Aorta (tissue), 5 donors: Measurements from ENCODE around the gene HPS1. TPM values are rescaled to one million over a fixed set of nuclear protein-coding genes. Genes with fewer than 3 reads are reported as not detected.
"Not testable (repeated sequence)": the region's sequence is repeated elsewhere in the genome, so short reads cannot be mapped to it uniquely, and the experiment has no call there.

Source experiments
- ATAC-seq: fragments of 200-7000 bp; cut with Tn5 transposase; one replicate; pipeline ENCODE4 v1.9.1; 2022; ENCODE audit warnings: moderate library complexity; ENCODE audit not compliant: low FRiP score
- DNase-seq, 2 donors: peaks; one replicate each; pipeline ENCODE4 v3.0.0-alpha.2; 2020
- H3K27ac ChIP-seq, 2 donors: one replicate each; pipeline ENCODE4 v1.5.1; 2013; ENCODE audit warnings: low read length in 2 of 2, mild to moderate bottlenecking in 2 of 2, moderate library complexity in 2 of 2, control low read depth in 1 of 2, inconsistent platforms in 1 of 2, low read depth in 1 of 2
- H3K27me3 ChIP-seq, 2 donors: one replicate each; pipeline ENCODE4 v1.6.1; 2013; ENCODE audit warnings: control low read depth in 1 of 2, low read length in 1 of 2, mild to moderate bottlenecking in 1 of 2, moderate library complexity in 1 of 2; ENCODE audit not compliant: insufficient read depth in 2 of 2, control insufficient read depth in 1 of 2
- H3K36me3 ChIP-seq, 2 donors: one replicate each; pipeline ENCODE4 v1.6.1; 2013; ENCODE audit warnings: control low read depth in 1 of 2, low read length in 1 of 2, mild to moderate bottlenecking in 1 of 2; ENCODE audit not compliant: insufficient read depth in 2 of 2, control insufficient read depth in 1 of 2
- H3K4me1 ChIP-seq, 2 donors: one replicate each; pipeline ENCODE4 v1.6.1; 2013; ENCODE audit warnings: low read length in 2 of 2, control low read depth in 1 of 2, mild to moderate bottlenecking in 1 of 2, moderate library complexity in 1 of 2; ENCODE audit not compliant: insufficient read depth in 2 of 2, control insufficient read depth in 1 of 2
- H3K4me3 ChIP-seq, 2 donors: one replicate each; pipeline ENCODE4 v1.5.1; 2013; ENCODE audit warnings: low read length in 2 of 2, control low read depth in 1 of 2, mild to moderate bottlenecking in 1 of 2
- H3K9me3 ChIP-seq: one replicate; pipeline ENCODE4 v1.6.1; 2013; ENCODE audit warnings: mild to moderate bottlenecking, low read length; ENCODE audit not compliant: control insufficient read depth
- WGBS, 2 donors: extraction: QIAGEN DNeasy Blood & Tissue Kit; methylation state at CpG; one replicate each; pipeline ENCODE4 v1.1.7; 2013; 5-methylcytosine and 5-hydroxymethylcytosine counted together
- intact Hi-C, 2 donors: fragments of 100-400 bp; cut with DNase I; formaldehyde crosslinking; loops; one replicate each; pipeline versions ENCODE4 v1.14.2 to v1.15.0; 2022
- polyA plus RNA-seq, 2 donors: library from polyadenylated mRNA; stranded (reverse); fragments of 200-250 nt; gene quantifications; one replicate each; pipeline ENCODE4 v1.2.3, GENCODE V29; 2013
- total RNA-seq, 2 donors: library from RNA; stranded (reverse); fragmentation: NEBNext Ultra II Directional; extraction: Animal tissue kit (Norgen Biotek cat#: 25700); gene quantifications; one replicate each; pipeline ENCODE4 v1.2.1, GENCODE V29; 2021
- donor health status: healthy with polysubstance abuse.
- donor health status: Bipolar disorder and iron deficiency.
- donor health status: DM: no; HTN: no; CAD: no.
- donor health status: DM: no; HTN: no; CAD: no.
- donor health status: DM: yes; HTN: yes; CAD: no.

Gene HPS1
- total and polyA plus RNA-seq, 4 donors, result 40.8 to 75.4 (median 52.4) TPM

DNA sequence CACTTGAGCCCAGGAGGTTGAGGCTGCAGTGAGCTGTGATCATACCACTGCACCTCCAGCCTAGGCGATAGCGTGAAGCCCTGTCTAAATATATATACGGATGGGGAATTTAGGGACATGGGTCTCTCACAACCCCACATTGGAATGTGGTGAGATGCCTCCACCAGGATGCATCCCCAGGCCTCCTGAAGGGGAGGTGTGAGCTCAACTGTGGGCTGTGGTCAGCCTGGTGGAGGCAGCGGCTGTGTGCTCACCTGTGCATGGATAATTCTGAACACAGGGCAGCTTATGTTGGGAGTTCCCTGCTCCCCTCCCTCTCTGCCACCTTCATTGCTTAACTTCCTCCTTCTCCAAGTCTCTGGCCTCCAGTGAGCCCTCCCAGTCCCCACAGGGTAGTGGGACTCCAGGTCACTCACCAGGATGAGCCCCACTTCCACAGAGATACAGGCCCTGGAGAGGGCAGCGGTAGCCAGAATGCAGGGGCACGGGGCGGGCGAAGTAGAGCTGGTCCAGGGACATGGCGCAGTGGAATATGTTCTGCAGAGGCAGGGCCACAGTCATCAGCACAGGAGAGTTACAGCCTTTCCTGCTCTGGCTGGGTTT lies 62.1 kb downstream of the HPS1 start:
- WGBS, 2 donors, result 89 to 94% methylated on average over 9 of the region's 9 CpGs
- H3K4me3 ChIP-seq, result no peak overlapping the region
- H3K36me3 ChIP-seq, result peaks cover 0 to 1% of the 10 kb centered on the region in 2 donors
- DNase-seq (peak; percentile 25 to 48), ATAC-seq (no peak)
- no peak overlapping the region for H3K27ac ChIP-seq
- no peaks in the 10 kb centered on the region for H3K27me3 ChIP-seq
- no peaks in the 10 kb centered on the region for H3K4me1 ChIP-seq
- intact Hi-C loops, result no loop called here
- no peaks in the 10 kb centered on the region for H3K9me3 ChIP-seq

DNA sequence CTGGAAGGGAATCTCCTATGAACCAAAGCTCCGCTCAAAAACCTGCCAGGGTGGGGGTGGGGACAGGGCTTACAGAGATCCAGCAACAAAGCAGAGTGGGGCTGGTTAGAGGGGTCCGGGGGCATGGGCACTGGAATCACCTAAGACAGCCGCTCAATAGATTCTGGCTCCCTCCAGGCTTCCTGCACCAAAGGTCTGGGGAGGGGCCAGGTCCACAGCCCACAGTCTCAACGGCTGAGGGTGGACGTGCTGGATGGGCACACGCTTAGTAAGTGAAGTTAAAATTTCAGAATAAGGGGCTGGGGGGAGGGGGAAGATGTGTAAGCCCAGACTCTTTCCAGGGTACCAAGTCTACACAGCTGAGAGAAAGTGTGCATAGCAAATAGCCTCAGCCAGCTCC lies 62.9 kb downstream of the HPS1 start:
- DNase-seq (peak in 1 of 2 donors; percentile 60), ATAC-seq (no peak)
- WGBS, 2 donors, result 92 to 93% methylated on average over 6 of the region's 6 CpGs
- intact Hi-C loops, result no loop called here
- Histone ChIP-seq H3K27ac (no peak overlapping the region), H3K4me1 (no peaks in the 10 kb centered on the region), H3K9me3 (no peaks in the 10 kb centered on the region), H3K4me3 (no peak overlapping the region), H3K36me3 (peaks cover 0 to 1% of the 10 kb centered on the region in 2 donors), H3K27me3 (no peaks in the 10 kb centered on the region)

DNA sequence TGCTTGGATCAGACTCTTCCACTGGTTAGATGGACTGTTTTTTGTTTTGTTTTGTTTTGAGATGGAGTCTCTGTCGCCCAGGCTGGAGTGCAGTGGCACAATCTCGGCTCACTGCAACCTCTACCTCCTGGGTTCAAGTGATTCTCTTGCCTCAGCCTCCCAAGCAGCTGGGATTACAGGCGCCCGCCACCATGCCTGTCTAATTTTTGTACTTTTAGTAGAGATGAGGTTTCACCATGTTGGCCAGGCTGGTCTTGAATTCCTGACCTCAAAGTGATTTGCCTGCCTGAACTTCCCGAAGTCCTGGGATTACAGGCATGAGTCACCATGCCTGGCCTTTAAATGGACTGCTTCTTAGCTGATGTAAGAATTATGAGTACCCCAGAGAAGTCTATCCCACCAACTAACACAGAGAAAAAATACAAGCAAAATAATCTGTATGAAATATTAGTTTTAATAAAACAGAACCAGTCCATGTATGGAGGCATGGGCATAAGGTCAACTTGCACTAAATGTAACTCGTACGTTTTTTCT lies 63.5 kb downstream of the HPS1 start:
- H3K4me1 ChIP-seq, H3K4me3 ChIP-seq, H3K27me3 ChIP-seq, DNase-seq, intact Hi-C loops, H3K36me3 ChIP-seq, ATAC-seq, H3K9me3 ChIP-seq, H3K27ac ChIP-seq: not testable (repeated sequence)
- 84 to 87% methylated on average over 7 of the region's 7 CpGs for WGBS, 2 donors

DNA sequence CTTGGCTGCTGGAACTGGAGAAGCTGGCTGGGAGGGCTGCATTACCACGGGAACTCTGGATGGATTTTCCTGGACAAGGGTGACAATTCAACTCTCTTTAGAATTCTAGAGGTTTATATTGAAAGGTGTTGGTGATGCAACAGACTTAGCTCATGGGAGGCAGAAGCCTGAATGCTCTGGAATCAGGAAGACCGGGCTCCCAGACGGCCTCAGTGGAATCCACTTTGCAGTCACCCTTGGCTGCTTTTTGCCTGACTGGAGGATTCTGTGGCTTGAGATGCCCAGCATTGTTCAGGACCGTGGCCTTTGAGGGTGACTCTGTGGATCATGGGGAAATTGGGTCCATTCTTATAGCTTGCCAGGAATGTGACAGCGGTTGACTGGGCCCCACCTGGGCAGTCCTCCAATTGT lies 64.0 kb downstream of the HPS1 start:
- H3K36me3 ChIP-seq, result peaks cover 0 to 1% of the 10 kb centered on the region in 2 donors
- intact Hi-C loops, result no loop called here
- no peak overlapping the region for H3K27ac ChIP-seq
- no peak overlapping the region for H3K4me3 ChIP-seq
- DNase-seq, result no peak
- no peaks in the 10 kb centered on the region for H3K4me1 ChIP-seq
- 84 to 89% methylated on average over 5 of the region's 5 CpGs for WGBS, 2 donors
- no peaks in the 10 kb centered on the region for H3K27me3 ChIP-seq
- no peak for ATAC-seq
- H3K9me3 ChIP-seq, result no peaks in the 10 kb centered on the region

DNA sequence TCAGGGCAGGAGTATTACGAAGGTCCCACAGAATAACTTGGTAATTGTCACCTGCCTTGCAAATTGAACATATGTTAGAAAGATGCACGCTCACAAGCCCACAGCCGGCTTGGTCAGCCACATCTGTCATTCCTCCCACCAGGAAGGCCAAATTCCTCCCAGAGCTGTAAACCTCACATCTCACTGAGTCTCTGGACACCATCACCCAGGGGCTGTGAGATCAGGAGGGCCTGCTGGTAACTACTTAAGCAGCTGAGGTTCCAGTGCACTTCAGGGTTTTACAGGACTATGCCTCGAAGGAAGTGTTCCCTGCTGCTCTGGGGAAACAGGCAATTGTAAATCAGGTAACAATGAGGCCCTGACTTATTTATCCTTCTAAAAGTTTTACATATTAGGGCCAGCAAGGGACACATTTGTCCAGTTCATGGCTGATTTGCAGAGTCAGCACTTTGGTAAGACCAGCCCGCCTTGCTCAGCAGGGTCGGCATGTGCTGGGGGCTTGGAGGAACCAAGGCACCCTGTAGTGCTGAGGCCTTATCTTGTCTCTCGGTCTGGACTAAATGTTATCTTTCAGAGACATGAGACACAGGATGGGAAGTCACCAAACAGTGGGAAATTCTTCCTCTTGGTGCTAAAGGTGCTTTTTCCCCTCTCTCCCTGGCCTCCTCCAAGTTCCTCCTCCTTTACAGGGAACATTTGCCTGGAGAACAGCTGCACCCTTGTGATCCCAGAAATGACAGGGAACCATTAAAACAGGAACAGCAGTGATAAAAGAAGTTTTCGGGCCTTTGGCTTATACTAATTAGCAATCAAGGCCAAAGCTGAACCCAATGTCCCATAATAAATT lies 66.0 kb downstream of the HPS1 start:
- ATAC-seq (no peak), DNase-seq (peak in 1 of 2 donors; percentile 44)
- no peaks in the 10 kb centered on the region for H3K27me3 ChIP-seq
- H3K36me3 ChIP-seq, result peaks cover 0 to 3% of the 10 kb centered on the region in 2 donors
- no peaks in the 10 kb centered on the region for H3K4me1 ChIP-seq
- no peak overlapping the region for H3K27ac ChIP-seq
- WGBS, 2 donors, result 80 to 88% methylated on average over 8 of the region's 8 CpGs
- H3K4me3 ChIP-seq, result no peak overlapping the region
- intact Hi-C loops, result no loop called here
- peaks cover 4% of the 10 kb centered on the region for H3K9me3 ChIP-seq

DNA sequence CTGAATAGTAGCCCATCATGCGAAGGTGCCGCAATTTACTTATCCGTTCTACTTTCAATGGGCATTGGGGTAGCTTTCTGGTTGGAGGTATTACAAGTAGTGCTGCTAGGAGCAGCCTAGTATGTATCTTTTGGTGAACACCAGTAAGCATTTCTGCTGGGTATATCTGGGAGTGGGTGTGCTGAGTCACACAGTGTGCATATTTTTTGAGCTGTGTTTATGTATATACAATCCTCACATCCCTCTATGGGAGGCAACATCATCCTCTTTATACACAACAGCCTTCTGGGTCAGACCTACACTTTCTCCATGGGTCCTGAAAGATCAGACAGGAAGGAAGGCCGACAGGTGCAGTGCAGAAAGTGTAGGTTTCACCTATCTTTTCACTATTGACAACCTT lies 68.0 kb downstream of the HPS1 start:
- Histone ChIP-seq H3K27ac (no peak overlapping the region), H3K36me3 (peaks cover 0 to 2% of the 10 kb centered on the region in 2 donors), H3K9me3 (peaks cover 4% of the 10 kb centered on the region), H3K27me3 (no peaks in the 10 kb centered on the region), H3K4me1 (no peaks in the 10 kb centered on the region), H3K4me3 (no peak overlapping the region)
- intact Hi-C loops, result no loop called here
- 97 to 98% methylated on average over 4 of the region's 4 CpGs for WGBS, 2 donors
- DNase-seq (no peak), ATAC-seq (no peak)

DNA sequence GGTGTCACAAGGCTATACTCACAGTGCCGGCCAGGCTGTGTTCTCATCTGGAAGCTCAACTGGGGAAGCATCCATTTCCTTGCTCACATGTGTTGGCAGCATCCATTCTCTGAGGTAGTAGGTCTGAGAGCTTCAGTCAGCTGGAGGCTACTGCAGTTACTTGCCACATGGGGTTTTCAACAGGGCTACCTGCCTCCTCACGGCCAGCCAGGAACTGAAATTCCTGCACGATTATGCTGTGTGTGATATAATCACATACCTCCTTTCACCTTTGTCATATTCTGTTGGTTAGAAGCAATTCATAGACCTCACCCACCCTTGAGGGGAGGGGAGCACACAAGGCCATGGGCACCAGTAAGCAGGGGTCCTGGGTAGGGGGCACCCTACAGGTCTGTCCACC lies 69.2 kb downstream of the HPS1 start:
- Histone ChIP-seq H3K36me3 (peaks cover 0 to 2% of the 10 kb centered on the region in 2 donors), H3K27me3 (no peaks in the 10 kb centered on the region), H3K27ac (no peak overlapping the region), H3K4me1 (no peaks in the 10 kb centered on the region), H3K9me3 (peaks cover 4% of the 10 kb centered on the region), H3K4me3 (no peak overlapping the region)
- DNase-seq (no peak), ATAC-seq (no peak)
- 98 to 99% methylated on average over 3 of the region's 3 CpGs for WGBS, 2 donors
- intact Hi-C loops, result no loop called here

DNA sequence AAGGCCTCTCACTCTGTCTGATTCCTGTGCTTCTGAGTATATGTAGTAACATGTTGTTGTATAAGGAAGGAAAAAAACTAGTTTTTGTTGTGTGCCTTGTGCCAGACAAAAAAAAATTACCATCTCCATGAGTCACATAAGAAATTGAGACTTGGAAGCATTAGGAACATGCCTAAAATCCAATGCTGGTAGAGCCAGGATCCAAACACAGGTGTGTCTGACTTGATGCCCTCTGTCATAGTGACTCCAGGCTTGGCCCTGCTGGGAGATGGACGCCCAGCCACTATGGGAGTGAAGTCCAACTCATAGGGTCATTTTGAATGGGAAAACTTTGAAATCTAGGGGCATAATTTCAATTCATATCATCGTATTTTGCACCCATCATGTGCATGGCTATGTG lies 69.7 kb downstream of the HPS1 start:
- 89 to 99% methylated on average over 2 of the region's 2 CpGs for WGBS, 2 donors
- peaks cover 4% of the 10 kb centered on the region for H3K9me3 ChIP-seq
- no peak overlapping the region for H3K4me3 ChIP-seq
- no peaks in the 10 kb centered on the region for H3K4me1 ChIP-seq
- ATAC-seq, result no peak
- H3K27ac ChIP-seq, result no peak overlapping the region
- no peak for DNase-seq
- intact Hi-C loops, result no loop called here
- no peaks in the 10 kb centered on the region for H3K27me3 ChIP-seq
- H3K36me3 ChIP-seq, result peaks cover 0 to 2% of the 10 kb centered on the region in 2 donors

DNA sequence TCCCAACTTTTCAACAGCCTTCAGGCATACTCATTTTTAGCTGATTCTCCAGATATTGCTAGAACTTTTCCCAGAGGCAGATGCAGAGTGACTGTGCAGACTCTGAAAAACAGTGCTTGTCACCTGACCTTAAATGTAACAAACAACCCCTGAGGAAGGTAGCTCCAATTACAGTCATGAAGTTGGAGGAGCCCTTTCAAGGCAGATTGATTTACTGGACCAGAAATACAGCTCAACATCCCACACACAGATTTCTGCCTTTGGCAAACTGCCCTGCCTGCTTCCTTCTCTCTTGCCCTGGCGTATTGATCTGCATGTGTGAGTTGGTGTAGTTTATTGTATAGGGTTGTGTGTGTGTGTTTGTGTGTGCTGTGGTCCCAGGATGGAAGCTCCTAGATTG lies 70.2 kb downstream of the HPS1 start:
- WGBS, 2 donors, result 88 to 91% methylated on average over 1 of the region's 1 CpG
- Histone ChIP-seq H3K4me1 (no peaks in the 10 kb centered on the region), H3K27ac (no peak overlapping the region), H3K9me3 (peaks cover 4% of the 10 kb centered on the region), H3K36me3 (peaks cover 0 to 2% of the 10 kb centered on the region in 2 donors), H3K4me3 (no peak overlapping the region), H3K27me3 (no peaks in the 10 kb centered on the region)
- DNase-seq (no peak), ATAC-seq (no peak)
- intact Hi-C loops, result no loop called here
